K562 (cell line): Measurements from ENCODE around the gene GALNS. TPM values are rescaled to one million over a fixed set of nuclear protein-coding genes. Genes with fewer than 3 reads are reported as not detected.

Experiments
- ATF7 ChIP-seq: fragments of 450-650 bp; IDR thresholded peaks from 2 replicates; pipeline ENCODE4 v1.7.1; 2014; ENCODE audit warnings: mild to moderate bottlenecking, moderate library complexity
- BRF1 ChIP-seq: IDR thresholded peaks from 3 replicates; pipeline ENCODE4 v1.6.1; 2011; ENCODE audit warnings: borderline replicate concordance, mild to moderate bottlenecking; ENCODE audit not compliant: insufficient read length; ENCODE audit errors: extremely low read depth
- DDX20 ChIP-seq: fragments of 450-650 bp; IDR thresholded peaks from 2 replicates; pipeline ENCODE4 v1.6.1; 2016; ENCODE audit warnings: missing genetic modification characterization, low read depth, mild to moderate bottlenecking, missing compliant biosample characterization, moderate library complexity
- E2F1 ChIP-seq: sonication (generic); formaldehyde crosslinking; IDR thresholded peaks from 2 replicates; pipeline ENCODE4 v1.8.1; 2023; ENCODE audit warnings: mild to moderate bottlenecking, missing genetic modification reagents, moderate library complexity
- ETV1 ChIP-seq: fragments of 450-650 bp; conservative IDR thresholded peaks from 2 replicates; pipeline ENCODE4 v1.6.1; 2016; ENCODE audit warnings: missing genetic modification characterization, control low read depth, low read depth, missing compliant biosample characterization
- HCFC1 ChIP-seq: IDR thresholded peaks from 2 replicates; pipeline ENCODE4 v1.6.1; 2012; ENCODE audit warnings: low read depth, low read length, improper control_type of control experiment
- KAT7 ChIP-seq: sonication (generic); formaldehyde crosslinking; IDR thresholded peaks from 2 replicates; pipeline ENCODE4 v1.8.0; 2022; ENCODE audit warnings: missing genetic modification reagents, mild to moderate bottlenecking, borderline replicate concordance
- KDM5B ChIP-seq: fragments of 200-600 bp; sonication (generic); IDR thresholded peaks from 2 replicates; pipeline ENCODE4 v1.6.1; 2012; ENCODE audit warnings: low read depth, mild to moderate bottlenecking, moderate library complexity, low read length, control low read depth, inconsistent platforms; ENCODE audit not compliant: insufficient replicate concordance
- LEF1 ChIP-seq: fragments of 450-650 bp; IDR thresholded peaks from 2 replicates; pipeline ENCODE4 v1.6.1; 2016; ENCODE audit warnings: mild to moderate bottlenecking
- MAFK ChIP-seq: IDR thresholded peaks from 2 replicates; pipeline ENCODE4 v1.6.1; 2011; ENCODE audit warnings: low read length, improper control_type of control experiment
- PHF21A ChIP-seq: fragments of 450-650 bp; IDR thresholded peaks from 2 replicates; pipeline ENCODE4 v1.6.1; 2017; ENCODE audit warnings: low read depth, borderline replicate concordance
- POLR2A ChIP-seq: fragments of 450-650 bp; conservative IDR thresholded peaks from 2 replicates; pipeline ENCODE4 v1.6.1; 2016
- POLR2AphosphoS2 ChIP-seq: IDR thresholded peaks from 2 replicates; pipeline ENCODE4 v1.6.1; 2012; ENCODE audit warnings: low read length, improper control_type of control experiment
- POLR2G ChIP-seq: fragments of 200-400 bp; formaldehyde crosslinking; IDR thresholded peaks from 2 replicates; pipeline ENCODE4 v1.6.1; 2017; ENCODE audit warnings: low read depth, mild to moderate bottlenecking, antibody characterized with exemption, low read length, moderate library complexity
- PRDM10 ChIP-seq: fragments of 450-650 bp; IDR thresholded peaks from 2 replicates; pipeline ENCODE4 v1.6.1; 2018; ENCODE audit not compliant: partially characterized antibody
- PURB ChIP-seq: sonication (generic); formaldehyde crosslinking; IDR thresholded peaks from 2 replicates; pipeline ENCODE4 v1.9.0; 2021; ENCODE audit warnings: low read depth, mild to moderate bottlenecking, missing genetic modification reagents
- THRA ChIP-seq: fragments of 450-650 bp; IDR thresholded peaks from 2 replicates; pipeline ENCODE4 v1.6.1; 2017; ENCODE audit warnings: mild to moderate bottlenecking, moderate library complexity
- ZBED1 ChIP-seq: IDR thresholded peaks from 2 replicates; pipeline ENCODE4 v1.6.1; 2014
- ZBTB17 ChIP-seq: fragments of 450-650 bp; formaldehyde crosslinking; IDR thresholded peaks from 2 replicates; pipeline ENCODE4 v1.4.0; 2020; ENCODE audit warnings: mild to moderate bottlenecking
- ZBTB9 ChIP-seq: fragments of 450-650 bp; formaldehyde crosslinking; IDR thresholded peaks from 2 replicates; pipeline ENCODE4 v1.4.0; 2020; ENCODE audit warnings: mild to moderate bottlenecking, moderate library complexity
- ZEB2 ChIP-seq: fragments of 450-650 bp; IDR thresholded peaks from 2 replicates; pipeline ENCODE4 v1.6.1; 2016
- ZNF121 ChIP-seq: sonication (generic); formaldehyde crosslinking; conservative IDR thresholded peaks from 2 replicates; pipeline ENCODE4 v1.8.0; 2022; ENCODE audit warnings: missing genetic modification reagents
- polyA plus RNA-seq, 8 experiments: library from polyadenylated mRNA; depleted of rRNA in 4 of 8; stranded (reverse) in 5 of 8; unstranded in 3 of 8; fragments of >200 nt; fragmentation: Nextera tagmentation in 2 of 8; fragmentation: Illumina TruSeq in 1 of 8; extraction: Ambion mirVana in 2 of 8; extraction: Trizol in 1 of 8; gene quantifications; 2 replicates each; pipeline versions ENCODE4 v1.2.1 to v1.2.3, GENCODE V29; 2011 to 2014; ENCODE audit warnings: inconsistent platforms in 1 of 8, missing spikeins in 1 of 8
- total RNA-seq, 7 experiments: library from RNA; depleted of rRNA in 6 of 7; stranded (reverse); fragments of >200 nt in 6 of 7; fragmentation: Illumina TruSeq in 2 of 7; extraction: Trizol in 2 of 7; gene quantifications; 2 replicates each; pipeline versions ENCODE4 v1.2.1 to v1.2.3, GENCODE V29; 2011 to 2021; ENCODE audit warnings: low replicate concordance in 1 of 7

GALNS gene
- total and polyA plus RNA-seq, 9 of the 15 experiments (the other 6 are each of a cell fraction or from before 2014, with no cell fraction given) = 0.38 to 13.2 (median 4.3) TPM

GRCh38 chr16:88811769-88812512 is 44.8 kb downstream of the GALNS start, which contains the start of gene APRT (continued):
- TF ChIP-seq LEF1 = no peak
- TF ChIP-seq POLR2G = peak; percentile 81
- TF ChIP-seq ZBED1 = 0 out of 2 replicates have a peak, but pooled peaks have one; percentile 23
- TF ChIP-seq HCFC1 = peak; percentile 51
- peak; percentile 85 for TF ChIP-seq MAFK
- TF ChIP-seq E2F1 (CRISPR knock-in tag) = peak; percentile 61
- 0 out of 2 replicates have a peak, but pooled peaks have one; percentile 24 for TF ChIP-seq PHF21A
- peak; percentile 43; the same call in 1 of the 2 replicates for TF ChIP-seq ZBTB9 (CRISPR knock-in tag)
- peak; percentile 33; the same call in 1 of the 2 replicates for TF ChIP-seq ZBTB17 (CRISPR knock-in tag)
- no peak for TF ChIP-seq THRA
- TF ChIP-seq ATF7 = peak; percentile 73
- peak; percentile 82 for TF ChIP-seq ETV1 (tag)
- TF ChIP-seq DDX20 (tag) = no peak
- peak; percentile 52; the same call in 1 of the 2 replicates for TF ChIP-seq ZEB2
- peak; percentile 80 for TF ChIP-seq POLR2A
- TF ChIP-seq POLR2AphosphoS2 = no peak; the same call in 1 of the 2 replicates
- TF ChIP-seq PRDM10 = peak; percentile 66
- no peak for TF ChIP-seq PURB
- no peak for TF ChIP-seq ZNF121 (CRISPR knock-in tag)
- no peak for TF ChIP-seq BRF1
- TF ChIP-seq KAT7 (CRISPR knock-in tag) = peak; percentile 16; the same call in 1 of the 2 replicates
- peak; percentile 74 for TF ChIP-seq KDM5B
